Tibial artery (tissue), 4 donors: ENCODE results near the gene AXIN1.

ENCODE experiments used
- DNase-seq, 2 donors: peaks; one replicate each; pipeline ENCODE4 v3.0.0-alpha.2; 2019
- H3K27ac ChIP-seq, 2 donors: fragments of 200-600 bp; sonication (generic) in 1 of 2; 1 replicate in 1 of 2; 2 replicates in 1 of 2; pipeline ENCODE4 v1.5.1; 2018 to 2019; ENCODE audit warnings: mild to moderate bottlenecking in 1 of 2
- H3K27me3 ChIP-seq, 2 donors: fragments of 200-600 bp; sonication (generic) in 1 of 2; one replicate each; pipeline versions ENCODE4 v1.5.1 to v1.6.0; 2016 to 2019
- H3K36me3 ChIP-seq, 3 donors: fragments of 200-600 bp; sonication (generic) in 2 of 3; one replicate each; pipeline ENCODE4 v1.5.1; 2016 to 2019; ENCODE audit warnings: mild to moderate bottlenecking in 2 of 3
- H3K4me1 ChIP-seq, 4 donors: fragments of 200-600 bp; sonication (generic) in 2 of 4; 1 replicate in 3 of 4; 2 replicates in 1 of 4; pipeline ENCODE4 v1.5.1; 2016 to 2019
- H3K4me3 ChIP-seq, 2 donors: fragments of 200-600 bp; sonication (generic) in 1 of 2; 1 replicate in 1 of 2; 2 replicates in 1 of 2; pipeline ENCODE4 v1.5.1; 2018 to 2019; ENCODE audit warnings: mild to moderate bottlenecking in 2 of 2
- H3K9me3 ChIP-seq, 3 donors: fragments of 200-600 bp; sonication (generic) in 1 of 3; one replicate each; pipeline ENCODE4 v1.5.1; 2016 to 2019
- CTCF ChIP-seq, 2 experiments: fragments of 200-600 bp in 1 of 2; fragments of 450-650 bp in 1 of 2; IDR thresholded peaks; one replicate each; pipeline ENCODE4 v1.5.1; 2017 to 2019; ENCODE audit warnings: antibody characterized with exemption in 2 of 2, mild to moderate bottlenecking in 1 of 2, moderate library complexity in 1 of 2
- intact Hi-C: fragments of 100-400 bp; cut with DNase I; formaldehyde crosslinking; loops from one replicate; pipeline ENCODE4 v1.15.0; 2023; ENCODE audit warnings: low total_unique reads

Gene AXIN1

DNA sequence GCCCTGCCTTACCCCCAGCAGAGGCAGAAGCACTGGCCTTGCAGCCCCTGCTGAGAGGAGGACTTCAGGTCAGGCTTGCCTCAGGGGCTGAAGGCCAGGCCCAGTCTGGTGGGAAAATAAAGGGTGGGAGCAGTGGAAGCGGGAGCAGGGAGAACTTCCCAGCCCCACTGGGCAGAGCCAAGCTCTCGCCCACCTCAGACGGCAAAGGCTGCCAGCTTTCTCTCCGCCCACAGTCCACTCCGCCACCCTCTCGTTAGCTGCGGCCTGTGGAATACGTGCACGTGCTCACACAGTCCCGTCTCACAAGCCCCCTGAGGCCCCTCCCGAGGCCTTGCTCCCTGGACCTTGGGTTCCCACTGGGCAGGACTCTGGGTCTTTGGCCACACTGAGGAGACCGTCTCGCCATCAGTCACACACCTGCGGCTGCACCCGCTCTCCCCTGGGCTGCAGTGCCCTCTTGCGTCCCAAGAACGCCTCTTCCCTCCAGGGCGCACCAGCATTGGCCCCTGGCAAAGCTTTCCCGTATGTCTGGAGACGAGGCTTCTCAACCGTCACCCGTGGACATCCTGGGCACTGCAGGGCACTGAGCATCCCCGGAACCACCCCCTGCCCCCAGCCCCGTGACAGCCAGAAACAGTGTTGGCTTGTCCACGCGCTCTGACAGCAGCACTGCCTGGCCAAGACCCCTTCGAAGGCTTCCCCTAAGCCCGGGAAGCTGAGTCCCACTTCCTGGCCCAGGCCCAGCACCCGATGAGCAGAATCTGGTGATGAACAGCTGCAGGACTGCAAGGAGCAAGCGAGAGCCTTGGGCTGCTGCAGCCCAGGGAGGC lies 9.6 kb upstream of the AXIN1 start:
- DNase-seq = no peak
- H3K36me3 ChIP-seq = peaks cover 7 to 11% (median 7%) of the 10 kb centered on the region in 3 donors
- intact Hi-C loops = no loop called here

DNA sequence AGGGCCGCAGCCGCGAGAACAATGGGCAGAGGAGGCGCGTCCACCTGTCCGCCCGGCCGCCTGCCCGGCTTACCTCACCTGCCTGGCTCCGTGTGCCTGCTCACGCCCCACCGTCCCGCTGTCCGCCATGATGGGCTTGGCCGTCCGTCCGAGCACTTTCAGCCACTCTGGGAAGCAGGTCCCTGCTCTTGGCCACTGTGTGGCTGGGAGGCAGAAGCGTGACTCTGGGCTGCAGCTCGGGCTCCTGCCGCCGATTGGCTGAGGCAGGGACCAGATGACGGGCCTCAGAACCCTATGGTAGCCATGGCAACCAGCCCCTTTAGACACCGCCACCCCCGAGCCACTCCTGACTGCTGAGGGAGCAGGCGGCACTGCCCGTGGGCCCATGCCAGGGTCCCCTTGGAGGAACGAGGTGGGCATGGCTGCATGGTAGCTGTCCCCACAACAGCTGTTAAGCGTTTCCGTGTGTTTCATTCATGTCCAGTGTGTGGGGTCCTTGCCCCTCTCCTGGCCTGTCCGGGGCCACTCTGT lies 8.9 kb upstream of the AXIN1 start:
- no peak overlapping the region for H3K27ac ChIP-seq

More for the DNA sequence above, 9.6 kb upstream of the AXIN1 start:
- Histone ChIP-seq H3K4me3 (no peak overlapping the region), H3K9me3 (no peaks in the 10 kb centered on the region), H3K27ac (no peak overlapping the region), H3K27me3 (peaks cover 0 to 33% of the 10 kb centered on the region in 2 donors), H3K4me1 (peaks cover 0 to 8% (median 4%) of the 10 kb centered on the region in 4 donors)
- peak; percentile 65 to 66 for TF ChIP-seq CTCF (IDR thresholded peaks at IDR 0.05)

DNA sequence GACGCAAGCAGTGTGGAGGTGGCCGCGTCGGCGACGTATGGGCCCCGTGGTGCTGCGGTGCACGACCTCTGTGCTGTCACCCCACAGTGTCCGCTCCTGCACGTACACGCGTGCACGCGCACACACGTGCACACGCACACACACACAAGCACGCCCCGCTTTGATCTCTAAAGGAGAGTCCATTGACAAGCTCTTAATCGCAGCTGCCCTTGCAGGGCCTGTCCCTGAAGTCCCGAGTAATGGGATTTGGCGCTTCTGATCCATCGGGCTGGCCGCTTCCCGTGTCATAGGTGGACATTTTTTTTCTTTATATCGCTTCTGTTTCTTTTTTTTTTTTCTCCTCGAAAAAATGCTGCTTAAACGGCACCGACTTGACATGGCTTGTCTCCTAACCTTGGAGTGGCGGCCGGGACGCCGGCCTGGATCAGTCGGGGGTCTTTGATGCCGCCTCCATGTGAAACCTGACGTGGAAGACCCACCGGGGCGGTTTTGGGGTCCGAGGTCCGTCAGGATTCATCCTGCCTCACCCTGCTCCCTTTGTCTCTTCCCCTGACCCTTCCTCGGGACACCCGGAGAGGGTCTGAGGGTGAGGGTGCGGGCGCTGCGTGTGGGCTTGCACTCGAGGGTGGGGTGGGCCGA lies 8.3 kb upstream of the AXIN1 start:
- intact Hi-C loops = no loop called here
- peaks cover 0 to 8% (median 4%) of the 10 kb centered on the region in 4 donors for H3K4me1 ChIP-seq
- no peak overlapping the region for H3K4me3 ChIP-seq
- no peak for TF ChIP-seq CTCF (IDR thresholded peaks at IDR 0.05)
- DNase-seq = no peak
- no peak overlapping the region for H3K27ac ChIP-seq
- peaks cover 0 to 33% of the 10 kb centered on the region in 2 donors for H3K27me3 ChIP-seq
- H3K36me3 ChIP-seq = no peaks in the 10 kb centered on the region
- H3K9me3 ChIP-seq = no peaks in the 10 kb centered on the region

More for the DNA sequence above, 8.9 kb upstream of the AXIN1 start:
- peaks cover 0 to 4% (median under 1%) of the 10 kb centered on the region in 3 donors for H3K36me3 ChIP-seq
- intact Hi-C loops = no loop called here
- peaks cover 0 to 33% of the 10 kb centered on the region in 2 donors for H3K27me3 ChIP-seq
- no peak overlapping the region for H3K4me3 ChIP-seq
- H3K9me3 ChIP-seq = no peaks in the 10 kb centered on the region
- no peak for TF ChIP-seq CTCF (IDR thresholded peaks at IDR 0.05)
- no peak for DNase-seq
- peaks cover 0 to 8% (median 4%) of the 10 kb centered on the region in 4 donors for H3K4me1 ChIP-seq

- Histone ChIP-seq H3K4me3 (no peak overlapping the region), H3K27ac (no peak overlapping the region), H3K36me3 (no peaks in the 10 kb centered on the region), H3K4me1 (peaks cover 0 to 8% (median 4%) of the 10 kb centered on the region in 4 donors), H3K27me3 (peaks cover 0 to 33% of the 10 kb centered on the region in 2 donors), H3K9me3 (no peaks in the 10 kb centered on the region)
- no peak for DNase-seq
- TF ChIP-seq CTCF (IDR thresholded peaks at IDR 0.05) = no peak
- intact Hi-C loops = no loop called here
Measured at GRCh38 chr16:359871-360697, 7.6 kb upstream of the AXIN1 start.

GRCh38 chr16:359067-359763 lies 6.7 kb upstream of the AXIN1 start:
- no peak overlapping the region for H3K4me3 ChIP-seq
- intact Hi-C loops = no loop called here
- no peak for DNase-seq
- H3K27me3 ChIP-seq = peaks cover 0 to 25% of the 10 kb centered on the region in 2 donors
- H3K27ac ChIP-seq = no peak overlapping the region
- peaks cover 0 to 8% (median 4%) of the 10 kb centered on the region in 4 donors for H3K4me1 ChIP-seq
- H3K36me3 ChIP-seq = no peaks in the 10 kb centered on the region
- H3K9me3 ChIP-seq = no peaks in the 10 kb centered on the region
- TF ChIP-seq CTCF (IDR thresholded peaks at IDR 0.05) = no peak
